ENCODE measurements around the gene TNFSF18. TPM values are rescaled to one million over a fixed set of nuclear protein-coding genes. Genes with fewer than 3 reads are reported as not detected.

The TNFSF18 gene, protein sequence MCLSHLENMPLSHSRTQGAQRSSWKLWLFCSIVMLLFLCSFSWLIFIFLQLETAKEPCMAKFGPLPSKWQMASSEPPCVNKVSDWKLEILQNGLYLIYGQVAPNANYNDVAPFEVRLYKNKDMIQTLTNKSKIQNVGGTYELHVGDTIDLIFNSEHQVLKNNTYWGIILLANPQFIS
- under 1 TPM in 1 of 3 donors, not detected in 2; 0.14 TPM for total RNA-seq
- long read RNA-seq, donor 1: 0 reads
- long read RNA-seq, donor 2, partial matches to known transcripts: 0 of 1 reads
- long read RNA-seq, donor 2, other reads (novel, unspliced or antisense): 0 of 1 reads

DNA sequence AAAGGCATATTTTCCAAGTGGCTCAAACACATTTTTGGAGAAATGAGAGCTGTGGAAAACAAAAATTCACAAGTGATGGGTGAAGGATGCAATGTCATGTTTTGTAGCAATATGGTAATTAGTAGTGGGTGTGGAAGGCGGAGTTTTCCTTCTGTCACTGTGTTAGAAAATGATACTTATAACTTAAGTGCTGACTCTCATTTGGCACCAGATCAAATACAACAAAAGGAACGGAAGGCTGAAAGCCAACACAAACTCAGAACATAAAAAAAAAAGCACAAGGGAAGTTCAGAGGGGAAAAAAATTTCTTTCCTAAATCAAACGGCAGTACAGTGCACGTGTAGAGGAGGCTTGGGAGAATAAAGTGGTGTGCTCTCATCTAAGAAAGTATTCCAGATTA is at the start of gene TNFSF18:
TSS of gene TNFSF18 (minus strand) at position 77 of the 400 bp plus-strand sequence. CDS start at position 32, 45 bp downstream.
- Histone ChIP-seq H3K36me3 (ENCODE audit: low read depth) (no peaks in the 10 kb centered on the region), H3K4me1 (ENCODE audit: low read depth) (no peaks in the 10 kb centered on the region), H3K4me3 (no peak within 1 kb of the TSS), H3K9me3 (no peaks in the 10 kb centered on the region)
- TF ChIP-seq, protein P1, sequence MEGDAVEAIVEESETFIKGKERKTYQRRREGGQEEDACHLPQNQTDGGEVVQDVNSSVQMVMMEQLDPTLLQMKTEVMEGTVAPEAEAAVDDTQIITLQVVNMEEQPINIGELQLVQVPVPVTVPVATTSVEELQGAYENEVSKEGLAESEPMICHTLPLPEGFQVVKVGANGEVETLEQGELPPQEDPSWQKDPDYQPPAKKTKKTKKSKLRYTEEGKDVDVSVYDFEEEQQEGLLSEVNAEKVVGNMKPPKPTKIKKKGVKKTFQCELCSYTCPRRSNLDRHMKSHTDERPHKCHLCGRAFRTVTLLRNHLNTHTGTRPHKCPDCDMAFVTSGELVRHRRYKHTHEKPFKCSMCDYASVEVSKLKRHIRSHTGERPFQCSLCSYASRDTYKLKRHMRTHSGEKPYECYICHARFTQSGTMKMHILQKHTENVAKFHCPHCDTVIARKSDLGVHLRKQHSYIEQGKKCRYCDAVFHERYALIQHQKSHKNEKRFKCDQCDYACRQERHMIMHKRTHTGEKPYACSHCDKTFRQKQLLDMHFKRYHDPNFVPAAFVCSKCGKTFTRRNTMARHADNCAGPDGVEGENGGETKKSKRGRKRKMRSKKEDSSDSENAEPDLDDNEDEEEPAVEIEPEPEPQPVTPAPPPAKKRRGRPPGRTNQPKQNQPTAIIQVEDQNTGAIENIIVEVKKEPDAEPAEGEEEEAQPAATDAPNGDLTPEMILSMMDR (IDR thresholded peaks at IDR 0.05): no peak
- peak; percentile 59 for ATAC-seq
- intact Hi-C loops (cut with DNase I, micrococcal nuclease): no loop called here
- peak in 1 of 3 donors; percentile 31 for DNase-seq

DNA sequence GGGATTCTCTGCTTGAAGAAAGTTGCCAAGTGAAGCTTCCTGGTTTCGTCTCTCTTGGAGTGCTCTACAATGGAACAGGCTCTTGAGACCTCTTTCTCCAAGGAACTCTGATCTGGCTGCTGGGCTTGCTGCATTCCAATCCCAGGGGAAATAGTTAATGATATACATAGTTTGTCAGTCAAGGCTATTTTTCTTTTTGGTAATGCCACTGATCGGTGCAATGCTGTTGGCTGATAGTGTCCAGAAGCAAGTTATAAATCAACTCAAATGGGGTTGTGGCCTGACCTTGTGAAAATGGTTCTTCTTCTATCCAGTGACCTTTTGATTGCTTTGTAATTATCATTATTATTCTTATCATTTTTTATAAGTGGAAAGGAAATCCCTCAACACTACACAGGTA is 48.4 kb upstream of the TNFSF18 start:
- ATAC-seq: no peak
- no peaks in the 10 kb centered on the region for H3K4me1 ChIP-seq (ENCODE audit: low read depth)
- peaks cover 14% of the 10 kb centered on the region for H3K9me3 ChIP-seq
- intact Hi-C loops (cut with DNase I, micrococcal nuclease): no loop called here
- DNase-seq: no peak
- H3K36me3 ChIP-seq (ENCODE audit: low read depth): no peaks in the 10 kb centered on the region
- TF ChIP-seq, protein P1 (IDR thresholded peaks at IDR 0.05): no peak
- no peak overlapping the region for H3K4me3 ChIP-seq

DNA sequence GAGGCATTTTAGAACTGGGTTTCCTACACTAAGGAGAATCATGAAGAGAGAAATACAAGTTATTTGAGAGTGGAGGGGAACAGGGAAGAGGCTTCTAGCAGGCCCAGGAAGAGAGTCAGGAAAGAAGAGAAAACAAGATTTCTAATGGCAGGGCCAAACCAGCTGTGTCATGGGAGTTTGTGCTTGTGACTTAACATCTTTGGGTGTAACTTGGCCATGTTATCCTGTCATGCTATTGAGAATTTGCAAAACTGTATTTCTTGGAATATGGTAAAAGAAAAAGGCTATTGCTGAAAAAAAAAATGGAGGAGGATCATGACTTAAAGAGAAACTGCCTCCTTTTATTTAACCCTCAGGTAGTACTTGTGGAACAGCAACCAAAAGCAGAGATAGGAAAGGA is 47.4 kb upstream of the TNFSF18 start:
- Histone ChIP-seq H3K4me1 (ENCODE audit: low read depth) (no peaks in the 10 kb centered on the region), H3K9me3 (peaks cover 7% of the 10 kb centered on the region), H3K4me3 (no peak overlapping the region), H3K36me3 (ENCODE audit: low read depth) (no peaks in the 10 kb centered on the region)
- intact Hi-C loops (cut with DNase I, micrococcal nuclease): no loop called here
- TF ChIP-seq, protein P1 (IDR thresholded peaks at IDR 0.05): no peak
- ATAC-seq (no peak), DNase-seq (no peak)

DNA sequence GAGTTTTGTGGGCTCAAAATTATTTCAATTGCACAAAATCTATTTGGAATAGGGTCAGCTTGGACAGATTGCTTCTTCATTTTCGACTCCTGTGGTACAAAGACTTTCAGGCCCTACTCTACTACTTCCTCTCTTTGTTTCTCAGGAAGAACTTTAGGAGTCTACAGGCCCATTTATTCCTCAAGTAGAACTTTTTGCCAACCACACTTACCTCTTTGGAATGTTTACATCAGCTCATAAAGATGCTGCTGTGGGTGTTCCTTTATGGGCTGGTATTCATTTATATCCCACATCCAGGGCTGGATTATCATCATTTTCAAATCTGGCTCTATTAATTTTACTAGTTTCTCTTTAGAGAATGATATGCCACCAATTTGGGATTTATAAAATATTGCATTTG is 46.3 kb upstream of the TNFSF18 start:
- Histone ChIP-seq H3K36me3 (ENCODE audit: low read depth) (no peaks in the 10 kb centered on the region), H3K4me3 (no peak overlapping the region), H3K4me1 (ENCODE audit: low read depth) (no peaks in the 10 kb centered on the region), H3K9me3 (no peaks in the 10 kb centered on the region)
- DNase-seq (no peak), ATAC-seq (no peak)
- TF ChIP-seq, protein P1 (IDR thresholded peaks at IDR 0.05): no peak
- intact Hi-C loops (cut with DNase I, micrococcal nuclease): no loop called here

DNA sequence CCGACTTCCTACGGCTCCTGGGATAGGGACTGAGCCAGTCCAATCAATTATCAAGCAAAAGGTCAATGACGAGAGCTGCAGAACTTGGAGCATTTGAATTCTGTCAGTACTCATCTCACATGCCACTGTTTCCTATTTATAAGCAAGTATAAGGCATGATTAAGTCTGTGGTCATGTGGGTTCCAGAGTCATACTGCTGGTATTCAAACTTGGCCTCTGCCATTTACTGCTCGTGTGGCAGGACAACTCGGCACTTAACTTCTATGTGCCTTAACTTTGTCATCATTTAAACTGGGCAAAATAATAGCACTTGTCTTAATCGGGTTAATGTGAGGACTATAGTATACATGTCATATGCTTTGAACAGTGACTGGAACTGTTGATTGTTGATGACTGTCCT is 44.9 kb upstream of the TNFSF18 start:
- no peaks in the 10 kb centered on the region for H3K9me3 ChIP-seq
- no peak for DNase-seq
- TF ChIP-seq, protein P1 (IDR thresholded peaks at IDR 0.05): no peak
- no peak overlapping the region for H3K4me3 ChIP-seq
- no peaks in the 10 kb centered on the region for H3K4me1 ChIP-seq (ENCODE audit: low read depth)
- H3K36me3 ChIP-seq (ENCODE audit: low read depth): no peaks in the 10 kb centered on the region
- no peak for ATAC-seq
- intact Hi-C loops (cut with DNase I, micrococcal nuclease): no loop called here
